Neural progenitor cell (in vitro differentiated cells): ENCODE data around the gene GDPD5.

Experiments
- CTCF ChIP-seq: fragments of 200-600 bp; sonication (generic); IDR thresholded peaks from 2 replicates; pipeline ENCODE4 v1.5.1; 2017; ENCODE audit warnings: antibody characterized with exemption, mild to moderate bottlenecking
- EZH2 ChIP-seq: fragments of 200-600 bp; sonication (generic); IDR thresholded peaks from 2 replicates; pipeline ENCODE4 v1.6.1; 2017; ENCODE audit warnings: antibody characterized with exemption, mild to moderate bottlenecking, moderate library complexity
- EZH2phosphoT487 ChIP-seq: fragments of 200-600 bp; sonication (generic); IDR thresholded peaks from 2 replicates; pipeline ENCODE4 v1.6.1; 2017; ENCODE audit warnings: antibody characterized with exemption

GRCh38 chr11:75388386-75389275 is 137.1 kb downstream of the GDPD5 start:
- TF ChIP-seq CTCF (peak; percentile 88), EZH2phosphoT487 (no peak), EZH2 (no peak)
